H1 (cell line): ENCODE results near the gene COBLL1. TPM values are rescaled to one million over a fixed set of nuclear protein-coding genes. Genes with fewer than 3 reads are reported as not detected.

Source experiments
- CTCF ChIA-PET: fragments of 300-600 bp; sonication (Branson Sonifier 250); formaldehyde crosslinking; loops from one replicate; lab custom pipeline; 2021; ENCODE audit not compliant: partially characterized antibody; lab: Charles Lee
- POLR2A ChIA-PET: fragments of 300-600 bp; sonication (Branson Sonifier 250); formaldehyde crosslinking; loops from one replicate; lab custom pipeline; 2021; ENCODE audit warnings: inconsistent platforms; ENCODE audit not compliant: partially characterized antibody; lab: Charles Lee
- DNase-seq, 2 experiments: peaks; one replicate each; pipeline versions ENCODE4 v3.0.0 to v3.0.0-alpha.2; 2010 to 2022; ENCODE audit warnings: low spot score in 2 of 2, low read depth in 1 of 2, mixed read lengths in 1 of 2
- FAIRE-seq: peaks from 2 replicates; lab custom pipeline; 2011; peaks lifted over from hg19 to GRCh38; lab: Jason Lieb, UNC
- H2AFZ ChIP-seq: 2 replicates; pipeline ENCODE4 v1.8.1; 2012; ENCODE audit warnings: low read length, inconsistent platforms
- H2AK5ac ChIP-seq: 2 replicates; pipeline ENCODE4 v1.6.1; 2013; ENCODE audit warnings: low read depth, low read length
- H2BK120ac ChIP-seq: replicated peaks from 2 replicates; pipeline ENCODE3; 2013; ENCODE audit warnings: low read depth, low read length, inconsistent platforms
- H2BK12ac ChIP-seq: 2 replicates; pipeline ENCODE4 v1.6.1; 2013; ENCODE audit warnings: low read depth, low read length
- H2BK15ac ChIP-seq: 2 replicates; pipeline ENCODE4 v1.6.1; 2013; ENCODE audit warnings: low read length
- H2BK20ac ChIP-seq: 2 replicates; pipeline ENCODE4 v1.6.1; 2013; ENCODE audit warnings: low read length
- H2BK5ac ChIP-seq: 2 replicates; pipeline ENCODE4 v1.6.1; 2013; ENCODE audit warnings: low read depth, low read length
- H3K14ac ChIP-seq: 2 replicates; pipeline ENCODE4 v1.6.1; 2013; ENCODE audit warnings: inconsistent platforms; ENCODE audit not compliant: insufficient read length
- H3K18ac ChIP-seq: 2 replicates; pipeline ENCODE4 v1.6.1; 2013; ENCODE audit warnings: low read length; ENCODE audit errors: extremely low read depth
- H3K23ac ChIP-seq: 2 replicates; pipeline ENCODE4 v1.6.1; 2013; ENCODE audit warnings: inconsistent platforms; ENCODE audit not compliant: insufficient read length
- H3K23me2 ChIP-seq: 2 replicates; pipeline ENCODE4 v1.6.1; 2013; ENCODE audit warnings: low read depth, low read length
- H3K27ac ChIP-seq: 2 replicates; pipeline ENCODE4 v1.6.1; 2011; ENCODE audit warnings: low read depth, low read length, inconsistent platforms
- H3K27me3 ChIP-seq, 4 experiments: replicated peaks in 1 of 4; 1 replicate in 1 of 4; 2 replicates in 3 of 4; pipeline versions ENCODE4 v1.6.1 to v1.8.1; 2011 to 2013; ENCODE audit warnings: low read length in 3 of 4, mild to moderate bottlenecking in 3 of 4, inconsistent platforms in 2 of 4, mixed read lengths in 2 of 4, moderate library complexity in 1 of 4; ENCODE audit not compliant: control insufficient read depth in 3 of 4, insufficient read depth in 3 of 4; ENCODE audit errors: extremely low read depth in 1 of 4
- H3K36me3 ChIP-seq, 4 experiments: 2 replicates each; pipeline versions ENCODE4 v1.6.1 to v1.8.1; 2011 to 2013; ENCODE audit warnings: mild to moderate bottlenecking in 4 of 4, low read length in 3 of 4, moderate library complexity in 2 of 4, control low read depth in 1 of 4, inconsistent platforms in 1 of 4; ENCODE audit not compliant: insufficient read depth in 4 of 4, control insufficient read depth in 2 of 4
- H3K4ac ChIP-seq: replicated peaks from 2 replicates; pipeline ENCODE3; 2013; ENCODE audit warnings: low read length, low read depth, mixed read lengths, inconsistent platforms; ENCODE audit not compliant: insufficient read length
- H3K4me1 ChIP-seq, 4 experiments: replicated peaks in 1 of 4; 1 replicate in 1 of 4; 2 replicates in 3 of 4; pipeline versions ENCODE4 v1.6.1 to v1.8.1; 2011 to 2013; ENCODE audit warnings: low read length in 3 of 4, inconsistent platforms in 2 of 4, mixed read lengths in 1 of 4; ENCODE audit not compliant: insufficient read depth in 4 of 4, control insufficient read depth in 3 of 4
- H3K4me2 ChIP-seq, 2 experiments: 2 replicates each; pipeline versions ENCODE4 v1.6.1 to v1.8.1; 2011 to 2013; ENCODE audit warnings: low read depth in 2 of 2, low read length in 2 of 2, control low read depth in 1 of 2, inconsistent platforms in 1 of 2, mild to moderate bottlenecking in 1 of 2; ENCODE audit not compliant: insufficient read depth in 1 of 2
- H3K4me3 ChIP-seq, 4 experiments: fragments of 200-600, 300-600 bp in 1 of 4; sonication (generic), shearing (Covaris generic), sonication (Bioruptor Twin) in 1 of 4; 2 replicates each; pipeline versions ENCODE4 v1.5.1 to v1.8.1; 2011 to 2016; ENCODE audit warnings: low read length in 4 of 4, low read depth in 3 of 4, control low read depth in 2 of 4, inconsistent platforms in 2 of 4, mild to moderate bottlenecking in 2 of 4, mixed read lengths in 1 of 4, moderate library complexity in 1 of 4; ENCODE audit not compliant: insufficient read depth in 2 of 4; ENCODE audit errors: extremely low read depth in 1 of 4
- H3K56ac ChIP-seq: replicated peaks from 2 replicates; pipeline ENCODE3; 2013; ENCODE audit warnings: low read depth, mild to moderate bottlenecking, mixed read lengths, low read length, inconsistent platforms; ENCODE audit not compliant: insufficient read length
- H3K79me1 ChIP-seq: 2 replicates; pipeline ENCODE4 v1.6.1; 2013; ENCODE audit warnings: low read depth, low read length, control low read depth
- H3K79me2 ChIP-seq, 2 experiments: 2 replicates each; pipeline versions ENCODE4 v1.6.1 to v1.8.1; 2012 to 2013; ENCODE audit warnings: low read length in 2 of 2, mild to moderate bottlenecking in 2 of 2, inconsistent platforms in 1 of 2; ENCODE audit not compliant: insufficient read depth in 2 of 2, control insufficient read depth in 1 of 2
- H3K9ac ChIP-seq, 4 experiments: replicated peaks in 1 of 4; 1 replicate in 1 of 4; 2 replicates in 3 of 4; pipeline versions ENCODE4 v1.6.1 to v1.8.1; 2011 to 2013; ENCODE audit warnings: low read depth in 3 of 4, low read length in 3 of 4, control low read depth in 2 of 4, mild to moderate bottlenecking in 2 of 4, moderate library complexity in 2 of 4, inconsistent platforms in 1 of 4; ENCODE audit errors: extremely low read depth in 1 of 4
- H3K9me3 ChIP-seq, 2 experiments: 2 replicates each; pipeline versions ENCODE4 v1.6.1 to v1.8.1; 2012 to 2013; ENCODE audit warnings: mild to moderate bottlenecking in 2 of 2, moderate library complexity in 2 of 2, control low read depth in 1 of 2, inconsistent platforms in 1 of 2, low read depth in 1 of 2, low read length in 1 of 2, mixed read lengths in 1 of 2; ENCODE audit not compliant: insufficient read depth in 2 of 2
- H4K20me1 ChIP-seq, 2 experiments: replicated peaks in 1 of 2; 2 replicates each; pipeline versions ENCODE3 to v1.8.1; 2011 to 2013; ENCODE audit warnings: inconsistent platforms in 2 of 2, low read length in 2 of 2, mild to moderate bottlenecking in 1 of 2; ENCODE audit not compliant: insufficient read depth in 2 of 2, control insufficient read depth in 1 of 2
- H4K5ac ChIP-seq: 2 replicates; pipeline ENCODE4 v1.6.1; 2013; ENCODE audit warnings: low read length, low read depth, mixed read lengths, inconsistent platforms; ENCODE audit not compliant: insufficient read length
- H4K8ac ChIP-seq: 2 replicates; pipeline ENCODE4 v1.8.0; 2013; ENCODE audit warnings: mild to moderate bottlenecking, moderate library complexity, low read length, inconsistent platforms; ENCODE audit not compliant: insufficient read depth; ENCODE audit errors: extremely low read depth
- H4K91ac ChIP-seq: replicated peaks from 2 replicates; pipeline ENCODE3; 2013; ENCODE audit warnings: low read length, mixed read lengths, inconsistent platforms; ENCODE audit not compliant: insufficient read length
- BACH1 ChIP-seq: IDR thresholded peaks from 2 replicates; pipeline ENCODE4 v1.6.1; 2012; ENCODE audit warnings: low read length, improper control_type of control experiment
- CBX5 ChIP-seq: fragments of 300-800, 300-1000 bp; sonication (generic); IDR thresholded peaks from 2 replicates; pipeline ENCODE4 v1.7.1; 2016; ENCODE audit warnings: antibody characterized with exemption, low read length, low read depth
- CTBP2 ChIP-seq: IDR thresholded peaks from 2 replicates; pipeline ENCODE4 v1.7.0; 2011; ENCODE audit warnings: borderline replicate concordance, mild to moderate bottlenecking, moderate library complexity, mixed read lengths, low read length; ENCODE audit not compliant: insufficient read depth, insufficient read length
- GABPA ChIP-seq: IDR thresholded peaks from 2 replicates; pipeline ENCODE4 v1.6.1; 2011; ENCODE audit warnings: mild to moderate bottlenecking, low read length, moderate library complexity, borderline replicate concordance; ENCODE audit not compliant: insufficient read depth
- JUND ChIP-seq: IDR thresholded peaks from 2 replicates; pipeline ENCODE4 v1.6.1; 2011; ENCODE audit warnings: mild to moderate bottlenecking, improper control_type of control experiment, low read length
- POU5F1 ChIP-seq: IDR thresholded peaks from 2 replicates; pipeline ENCODE4 v1.6.1; 2011; ENCODE audit warnings: low read depth, mild to moderate bottlenecking, low read length, moderate library complexity
- SIN3A ChIP-seq, 2 experiments: IDR thresholded peaks in 1 of 2; conservative IDR thresholded peaks in 1 of 2; 2 replicates each; pipeline ENCODE4 v1.6.1; 2011 to 2012; ENCODE audit warnings: low read length in 2 of 2, improper control_type of control experiment in 1 of 2, low read depth in 1 of 2, mild to moderate bottlenecking in 1 of 2
- SRF ChIP-seq: IDR thresholded peaks from 2 replicates; pipeline ENCODE4 v1.6.1; 2011; ENCODE audit warnings: mild to moderate bottlenecking, low read depth, low read length, moderate library complexity
- SUZ12 ChIP-seq: fragments of 200-600 bp; sonication (generic); IDR thresholded peaks from 2 replicates; pipeline ENCODE4 v1.6.1; 2012; ENCODE audit warnings: mild to moderate bottlenecking, inconsistent platforms, low read length, moderate library complexity, mixed read lengths
- polyA plus RNA-seq, 7 experiments: library from polyadenylated mRNA; depleted of rRNA in 3 of 7; stranded (reverse) in 5 of 7; unstranded in 2 of 7; fragments of >200 nt in 5 of 7; fragments of 200-250 nt in 2 of 7; gene quantifications; 1 replicate in 5 of 7; 2 replicates in 1 of 7; 4 replicates in 1 of 7; pipeline versions ENCODE4 v1.2.1 to v1.2.3, GENCODE V29; 2011 to 2013; ENCODE audit warnings: missing spikeins in 2 of 7, mixed read lengths in 2 of 7
- total RNA-seq: library from RNA; stranded (reverse); fragmentation: NEBNext Ultra II Directional; extraction: Animal tissue kit (Norgen Biotek cat#: 25700); gene quantifications from 2 replicates; pipeline ENCODE4 v1.2.1, GENCODE V29; 2021
- TF ChIP-seq, protein P1 (sequence below): IDR thresholded peaks from 2 replicates; pipeline ENCODE4 v1.6.1; 2012; ENCODE audit warnings: inconsistent platforms

COBLL1 gene
- total and polyA plus RNA-seq, 2 of the 8 experiments (the other 6 are each of a cell fraction or from before 2014, with no cell fraction given), result 2.2 to 6.2 TPM

- H2BK5ac ChIP-seq, result no peak overlapping the region
- no peak overlapping the region for H2BK120ac ChIP-seq
- FAIRE-seq (no peak), DNase-seq (no peak)
- no peaks in the 10 kb centered on the region for H3K36me3 ChIP-seq
- ChIA-PET CTCF (no interaction called here), POLR2A (no interaction called here)
- H3K14ac ChIP-seq, result no peak overlapping the region
- no peaks in the 10 kb centered on the region for H3K23me2 ChIP-seq
- H3K9me3 ChIP-seq, result no peaks in the 10 kb centered on the region
- TF ChIP-seq CBX5 (no peak), SRF (no peak), GABPA (no peak), SUZ12 (no peak), SIN3A (conservative IDR thresholded peaks at IDR 0.05 in 1 of 2, IDR thresholded peaks at IDR 0.05 in 1 of 2; ENCODE audit: low read depth in 1 of 2, low read length in 2 of 2) (no peak), BACH1 (no peak), CTBP2 (no peak), POU5F1 (no peak), JUND (no peak)
- TF ChIP-seq, protein P1, sequence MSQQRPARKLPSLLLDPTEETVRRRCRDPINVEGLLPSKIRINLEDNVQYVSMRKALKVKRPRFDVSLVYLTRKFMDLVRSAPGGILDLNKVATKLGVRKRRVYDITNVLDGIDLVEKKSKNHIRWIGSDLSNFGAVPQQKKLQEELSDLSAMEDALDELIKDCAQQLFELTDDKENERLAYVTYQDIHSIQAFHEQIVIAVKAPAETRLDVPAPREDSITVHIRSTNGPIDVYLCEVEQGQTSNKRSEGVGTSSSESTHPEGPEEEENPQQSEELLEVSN, result no peak
- no peak overlapping the region for H2AFZ ChIP-seq
- no peak overlapping the region for H3K9ac ChIP-seq
- H3K4me2 ChIP-seq, result no peak overlapping the region
- H3K56ac ChIP-seq, result no peak overlapping the region
- H4K20me1 ChIP-seq, result no peaks in the 10 kb centered on the region
- H3K4ac ChIP-seq, result no peak overlapping the region
- no peak overlapping the region for H2BK20ac ChIP-seq
- no peaks in the 10 kb centered on the region for H3K79me2 ChIP-seq
- no peak overlapping the region for H4K8ac ChIP-seq
- H3K79me1 ChIP-seq, result no peaks in the 10 kb centered on the region
- H4K91ac ChIP-seq, result no peak overlapping the region
- H2AK5ac ChIP-seq, result no peak overlapping the region
- no peak overlapping the region for H2BK12ac ChIP-seq
- H4K5ac ChIP-seq, result no peak overlapping the region
- H3K4me1 ChIP-seq, result no peaks in the 10 kb centered on the region
- no peak overlapping the region for H3K4me3 ChIP-seq
- H2BK15ac ChIP-seq, result no peak overlapping the region
- no peak overlapping the region for H3K18ac ChIP-seq
- H3K27ac ChIP-seq, result no peak overlapping the region
- no peaks in the 10 kb centered on the region for H3K27me3 ChIP-seq
- no peak overlapping the region for H3K23ac ChIP-seq
Measured at GRCh38 chr2:164824872-164825271, 16.8 kb downstream of the COBLL1 start.
